Activated CD4-positive, alpha-beta T cell treated with anti-CD3 and anti-CD28 coated beads for 36 hours (primary cell): Measurements from ENCODE around the gene CDCP1. TPM values are rescaled to one million over a fixed set of nuclear protein-coding genes. Genes with fewer than 3 reads are reported as not detected.

Source experiments
- ATAC-seq: fragments of 200-7000 bp; cut with Tn5 transposase; one replicate; pipeline ENCODE4 v1.10.0; 2021; ENCODE audit warnings: mild to moderate bottlenecking, moderate library complexity
- CTCF ChIA-PET: fragments of 350-600 bp; sonication (Branson Sonifier 250); formaldehyde crosslinking; loops from one replicate; lab custom pipeline; 2021; ENCODE audit warnings: antibody characterized with exemption; lab: Charles Lee
- POLR2A ChIA-PET: fragments of 350-600 bp; sonication (Branson Sonifier 250); formaldehyde crosslinking; loops from one replicate; lab custom pipeline; 2021; ENCODE audit warnings: antibody characterized with exemption, inconsistent platforms; lab: Charles Lee
- DNase-seq: peaks from one replicate; pipeline ENCODE4 v3.0.0-alpha.2; 2020
- H3K27ac Mint-ChIP-seq: one replicate; pipeline ENCODE4 v1.8.0; 2021; ENCODE audit warnings: mixed read lengths
- H3K27me3 Mint-ChIP-seq: one replicate; pipeline ENCODE4 v1.8.0; 2021; ENCODE audit warnings: mixed read lengths
- H3K36me3 Mint-ChIP-seq: one replicate; pipeline ENCODE4 v1.8.0; 2021; ENCODE audit warnings: low read depth, mixed read lengths
- H3K4me1 Mint-ChIP-seq: one replicate; pipeline ENCODE4 v1.8.0; 2021; ENCODE audit warnings: mixed read lengths
- H3K4me3 Mint-ChIP-seq: one replicate; pipeline ENCODE4 v1.8.0; 2021; ENCODE audit warnings: mild to moderate bottlenecking, moderate library complexity, mixed read lengths
- H3K9me3 Mint-ChIP-seq: one replicate; pipeline ENCODE4 v1.8.0; 2021; ENCODE audit warnings: low read depth, mixed read lengths
- intact Hi-C, 2 experiments: fragments of 100-400 bp; cut with DNase I in 1 of 2; cut with micrococcal nuclease in 1 of 2; formaldehyde crosslinking; loops; one replicate each; pipeline versions ENCODE4 v1.14.2 to v1.15.1; 2022 to 2024; cut with DNase I, micrococcal nuclease
- total RNA-seq, 2 experiments: library from RNA; stranded (reverse); gene quantifications; one replicate each; pipeline ENCODE4 v1.2.3, GENCODE V29; 2021

The CDCP1 gene
- total RNA-seq, 2 experiments from 2014 or later, result 3.7 to 5.8 TPM

DNA sequence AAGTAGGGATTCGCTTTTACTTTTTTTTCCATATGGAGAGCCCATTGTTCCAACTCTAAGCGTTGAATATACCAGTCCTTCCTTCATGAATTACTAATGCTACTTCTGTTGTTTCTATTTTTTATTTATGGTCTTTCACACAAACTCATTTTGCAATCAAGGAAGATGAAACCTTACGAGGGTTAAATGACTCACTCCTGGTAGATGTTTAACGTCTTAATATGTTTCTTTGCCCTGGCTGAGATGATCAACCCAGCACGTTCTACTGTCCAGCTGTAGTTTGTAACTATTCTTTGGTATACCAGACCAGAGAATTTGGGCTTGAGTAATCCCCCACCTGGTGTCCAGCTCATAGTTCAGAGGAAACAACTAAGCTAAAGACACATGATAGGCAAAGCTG is 23.1 kb downstream of the CDCP1 start:
- Mint-ChIP-seq H3K27me3 (no peaks in the 10 kb centered on the region), H3K4me1 (peaks cover 30% of the 10 kb centered on the region), H3K4me3 (no peak overlapping the region), H3K9me3 (no peaks in the 10 kb centered on the region), H3K36me3 (no peaks in the 10 kb centered on the region), H3K27ac (no peak overlapping the region)
- CTCF ChIA-PET, result interaction anchor here (0.7 kb wide), 1 partner anchor 533 kb away, joined by 3 read pairs; no protein-coding TSS in a partner anchor
- intact Hi-C loops, result no loop called here
- DNase-seq, result no peak
- ATAC-seq, result peak; percentile 32
- POLR2A ChIA-PET, result no interaction called here

DNA sequence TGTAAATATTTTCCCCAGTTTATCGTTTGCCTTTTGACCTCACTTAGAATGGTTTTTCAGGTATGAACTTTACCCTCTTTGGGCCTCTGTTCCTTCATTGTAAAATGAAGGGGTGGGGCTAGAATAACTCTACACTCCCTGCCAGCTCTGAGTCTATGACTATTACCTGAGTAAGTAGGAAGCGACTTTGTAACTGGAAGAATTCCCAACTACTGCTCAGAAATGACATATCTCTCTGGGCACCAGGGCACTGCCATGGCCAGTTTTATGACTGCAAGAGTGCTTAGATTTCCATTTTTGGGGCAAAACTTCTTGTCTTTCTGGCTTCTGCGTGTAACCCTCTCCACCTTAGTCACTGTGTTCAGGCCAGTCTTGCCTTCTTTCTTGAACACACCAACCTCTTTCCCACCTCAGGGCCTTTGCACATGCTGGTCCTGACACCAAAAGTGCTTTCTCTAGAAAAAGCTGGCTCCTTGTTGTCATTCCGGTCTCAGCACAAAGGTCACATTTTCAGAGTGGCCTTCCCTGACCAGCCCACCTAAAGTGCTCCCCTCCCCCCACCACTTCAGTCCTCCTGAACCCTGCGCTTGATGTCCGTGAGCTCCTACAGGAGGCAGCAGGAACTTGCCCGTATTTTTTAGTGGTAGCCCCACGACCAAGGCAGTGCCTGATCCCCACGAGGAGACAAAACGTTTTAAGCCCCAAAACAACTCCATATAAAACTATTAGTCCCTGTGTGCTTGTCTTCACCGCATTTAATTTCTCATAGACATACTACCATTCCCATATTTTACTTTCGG is 25.6 kb downstream of the CDCP1 start:
- ChIA-PET POLR2A (no interaction called here), CTCF (no interaction called here)
- Mint-ChIP-seq H3K9me3 (no peaks in the 10 kb centered on the region), H3K4me3 (no peak overlapping the region), H3K27ac (no peak overlapping the region), H3K36me3 (no peaks in the 10 kb centered on the region), H3K4me1 (peaks cover 35% of the 10 kb centered on the region), H3K27me3 (no peaks in the 10 kb centered on the region)
- intact Hi-C loops, result no loop called here
- ATAC-seq, result no peak
- DNase-seq, result no peak

- Mint-ChIP-seq H3K4me3 (no peak overlapping the region), H3K27me3 (no peaks in the 10 kb centered on the region), H3K4me1 (peaks cover 35% of the 10 kb centered on the region), H3K9me3 (no peaks in the 10 kb centered on the region), H3K27ac (no peak overlapping the region), H3K36me3 (no peaks in the 10 kb centered on the region)
- ATAC-seq, result no peak
- no peak for DNase-seq
- intact Hi-C loops, result loop anchor here in 1 of 2 experiments (2.0 kb wide), 1 partner anchor 47 kb away; no protein-coding TSS in a partner anchor
- ChIA-PET CTCF (no interaction called here), POLR2A (no interaction called here)
These were observed 26.3 kb downstream of the CDCP1 start for GRCh38 chr3:45119824-45120358.

GRCh38 chr3:45119376-45119775 is 26.8 kb downstream of the CDCP1 start:
- intact Hi-C loops, result loop anchor here in 1 of 2 experiments (2.0 kb wide), 1 partner anchor 47 kb away; no protein-coding TSS in a partner anchor
- ATAC-seq (no peak), DNase-seq (no peak)
- H3K27ac Mint-ChIP-seq, result no peak overlapping the region
- no peaks in the 10 kb centered on the region for H3K36me3 Mint-ChIP-seq
- no peaks in the 10 kb centered on the region for H3K27me3 Mint-ChIP-seq
- POLR2A ChIA-PET, result no interaction called here
- CTCF ChIA-PET, result no interaction called here
- H3K4me3 Mint-ChIP-seq, result no peak overlapping the region
- no peaks in the 10 kb centered on the region for H3K9me3 Mint-ChIP-seq
- H3K4me1 Mint-ChIP-seq, result peaks cover 37% of the 10 kb centered on the region

DNA sequence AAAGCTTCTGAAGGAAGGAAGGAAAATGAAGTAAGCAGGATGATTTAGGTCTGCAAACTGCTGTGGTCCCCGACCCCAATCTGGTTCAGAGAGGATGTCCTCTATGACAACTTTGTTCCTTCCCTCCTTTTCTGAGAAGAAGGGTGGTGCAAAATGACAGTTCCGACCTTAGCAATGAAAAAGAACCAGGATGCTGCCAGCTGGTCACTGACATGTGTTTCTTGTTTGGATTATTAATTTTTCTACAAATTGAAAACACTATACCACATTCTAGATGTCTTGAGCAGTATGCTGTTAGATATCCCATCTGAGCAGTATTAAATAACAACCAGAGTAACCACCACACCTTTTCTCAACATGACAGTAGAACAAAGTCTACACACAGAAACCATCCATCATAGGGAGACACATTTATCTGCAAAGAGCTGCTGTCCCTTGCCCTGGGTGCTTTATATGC is 27.5 kb downstream of the CDCP1 start:
- intact Hi-C loops, result loop anchor here in 1 of 2 experiments (2.0 kb wide), 1 partner anchor 48 kb away; no protein-coding TSS in a partner anchor
- H3K9me3 Mint-ChIP-seq, result no peaks in the 10 kb centered on the region
- ChIA-PET CTCF (interaction anchor here (1.0 to 1.3 kb wide), 3 partner anchors 53 to 388 kb away, joined by 3 to 6 read pairs (median 5); no protein-coding TSS in a partner anchor), POLR2A (no interaction called here)
- peak overlapping the region; percentile 27 for H3K27ac Mint-ChIP-seq
- H3K27me3 Mint-ChIP-seq, result no peaks in the 10 kb centered on the region
- H3K4me3 Mint-ChIP-seq, result no peak overlapping the region
- no peak for ATAC-seq
- H3K36me3 Mint-ChIP-seq, result no peaks in the 10 kb centered on the region
- peaks cover 42% of the 10 kb centered on the region for H3K4me1 Mint-ChIP-seq
- no peak for DNase-seq

- ChIA-PET POLR2A (no interaction called here), CTCF (interaction anchor here (1.0 kb wide), 1 partner anchor 67 kb away, joined by 3 read pairs; no protein-coding TSS in a partner anchor)
- ATAC-seq (no peak), DNase-seq (no peak)
- no peak overlapping the region for H3K4me3 Mint-ChIP-seq
- intact Hi-C loops, result no loop called here
- peaks cover 48% of the 10 kb centered on the region for H3K4me1 Mint-ChIP-seq
- peaks cover 7% of the 10 kb centered on the region for H3K36me3 Mint-ChIP-seq
- peaks cover 3% of the 10 kb centered on the region for H3K9me3 Mint-ChIP-seq
- no peaks in the 10 kb centered on the region for H3K27me3 Mint-ChIP-seq
- no peak overlapping the region for H3K27ac Mint-ChIP-seq
These were observed 29.8 kb downstream of the CDCP1 start for GRCh38 chr3:45116350-45116749.

DNA sequence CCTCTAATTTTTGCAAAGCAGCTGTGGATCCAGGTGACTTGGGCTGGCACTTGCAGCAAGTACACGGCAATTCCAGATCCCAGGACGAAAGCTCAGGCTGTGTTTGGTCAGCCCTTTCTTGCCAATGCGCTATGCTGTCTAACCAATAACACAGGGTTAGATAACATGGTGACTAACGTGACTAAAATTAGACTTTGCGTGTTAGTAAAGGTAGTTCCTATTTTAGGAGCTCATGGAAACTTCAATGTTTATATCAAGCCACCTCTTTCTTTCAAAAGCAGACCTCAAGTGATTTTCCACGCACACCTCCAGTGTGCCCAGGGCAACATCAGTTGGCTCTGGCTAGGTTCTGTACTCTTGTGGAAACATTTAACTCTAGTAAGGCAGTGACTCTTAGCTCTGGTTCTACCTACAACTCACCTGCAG is 32.5 kb downstream of the CDCP1 start:
- DNase-seq (peak; percentile 25), ATAC-seq (peak; percentile 24)
- Mint-ChIP-seq H3K9me3 (peaks cover 3% of the 10 kb centered on the region), H3K36me3 (peaks cover 19% of the 10 kb centered on the region), H3K27ac (no peak overlapping the region), H3K4me1 (peaks cover 65% of the 10 kb centered on the region), H3K27me3 (no peaks in the 10 kb centered on the region), H3K4me3 (no peak overlapping the region)
- POLR2A ChIA-PET, result no interaction called here
- CTCF ChIA-PET, result interaction anchor here (0.8 to 1.1 kb wide), 3 partner anchors 9 to 122 kb away, joined by 3 to 5 read pairs (median 4); no protein-coding TSS in a partner anchor
- intact Hi-C loops, result no loop called here

GRCh38 chr3:45112939-45113338 is 33.2 kb downstream of the CDCP1 start:
- POLR2A ChIA-PET, result no interaction called here

DNA sequence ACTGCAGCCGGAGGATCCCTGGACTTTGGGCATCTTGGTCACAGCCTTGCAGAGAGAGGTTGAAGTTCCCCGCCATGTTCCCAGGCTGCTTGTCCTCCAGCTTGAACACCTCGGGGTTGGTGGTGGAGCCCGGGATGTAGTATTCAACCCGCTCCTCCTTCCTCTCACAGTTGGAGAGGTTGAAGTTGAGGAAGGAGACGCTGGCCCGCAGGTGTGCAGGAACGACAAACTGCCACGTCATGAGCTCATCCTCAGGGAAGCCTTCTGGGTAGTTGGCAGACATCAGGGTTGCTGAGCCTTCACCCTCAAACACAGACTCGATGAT is 35.7 kb downstream of the CDCP1 start:
- H3K4me1 Mint-ChIP-seq, result peaks cover 76% of the 10 kb centered on the region
- intact Hi-C loops, result no loop called here
- peaks cover 3% of the 10 kb centered on the region for H3K9me3 Mint-ChIP-seq
- POLR2A ChIA-PET, result no interaction called here
- DNase-seq (no peak), ATAC-seq (no peak)
- CTCF ChIA-PET, result interaction anchor here (0.7 to 1.0 kb wide), 2 partner anchors 71 to 143 kb away, joined by 3 read pairs; no protein-coding TSS in a partner anchor
- H3K27me3 Mint-ChIP-seq, result no peaks in the 10 kb centered on the region
- H3K4me3 Mint-ChIP-seq, result peak overlapping the region; percentile 51
- peaks cover 23% of the 10 kb centered on the region for H3K36me3 Mint-ChIP-seq
- H3K27ac Mint-ChIP-seq, result peak overlapping the region; percentile 71

More at GRCh38 chr3:45112939-45113338, 33.2 kb downstream of the CDCP1 start:
- H3K4me3 Mint-ChIP-seq, result no peak overlapping the region
- intact Hi-C loops, result no loop called here
- H3K36me3 Mint-ChIP-seq, result peaks cover 19% of the 10 kb centered on the region
- DNase-seq (no peak), ATAC-seq (no peak)
- CTCF ChIA-PET, result interaction anchor here (1.1 kb wide), 1 partner anchor 8 kb away, joined by 5 read pairs; no protein-coding TSS in a partner anchor
- H3K27me3 Mint-ChIP-seq, result no peaks in the 10 kb centered on the region
- peaks cover 3% of the 10 kb centered on the region for H3K9me3 Mint-ChIP-seq
- H3K4me1 Mint-ChIP-seq, result peaks cover 63% of the 10 kb centered on the region
- H3K27ac Mint-ChIP-seq, result no peak overlapping the region

DNA sequence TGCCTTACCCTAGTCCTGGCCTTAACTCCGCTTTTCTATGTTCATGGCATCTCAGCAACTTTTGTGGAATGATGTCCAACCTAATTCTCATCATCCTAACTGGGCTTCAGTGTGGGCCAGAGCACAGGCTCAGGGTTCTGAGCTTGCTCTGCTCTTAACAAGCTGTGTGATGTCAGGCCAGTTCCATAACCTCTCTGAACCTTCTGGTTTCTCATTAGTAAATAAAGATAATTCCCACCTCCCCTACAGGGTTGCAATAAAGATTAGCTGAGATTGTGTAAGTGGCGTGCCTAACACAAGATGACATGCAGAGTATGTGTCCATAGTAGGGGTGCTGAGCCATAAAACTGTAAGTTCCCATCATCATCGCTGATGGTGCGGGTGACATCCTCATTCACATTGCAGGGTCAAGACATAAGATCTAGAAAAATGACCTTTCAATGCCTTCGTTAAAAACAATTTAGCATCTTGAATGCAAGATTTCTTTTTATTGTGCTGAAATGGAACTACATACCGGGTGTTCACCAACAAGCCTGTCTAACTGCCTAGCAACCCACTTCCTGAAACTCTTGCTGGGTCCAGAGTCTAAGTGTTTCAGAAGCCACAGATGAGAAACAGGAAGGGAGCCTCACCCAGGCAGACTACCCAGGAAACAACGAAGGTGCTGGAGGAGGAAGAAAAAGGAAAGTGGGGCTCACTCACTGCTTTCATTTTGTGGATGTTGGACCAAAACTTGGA is 36.2 kb downstream of the CDCP1 start:
- peaks cover 23% of the 10 kb centered on the region for H3K36me3 Mint-ChIP-seq
- ChIA-PET CTCF (interaction anchor here (0.7 to 1.0 kb wide), 2 partner anchors 72 to 144 kb away, joined by 3 read pairs; no protein-coding TSS in a partner anchor), POLR2A (no interaction called here)
- H3K4me1 Mint-ChIP-seq, result peaks cover 81% of the 10 kb centered on the region
- peak overlapping the region; percentile 71 for H3K27ac Mint-ChIP-seq
- H3K9me3 Mint-ChIP-seq, result peaks cover 3% of the 10 kb centered on the region
- ATAC-seq, result peak; percentile 65
- intact Hi-C loops, result loop anchor here (5.0 kb wide), 2 partner anchors 68 to 557 kb away; no protein-coding TSS in a partner anchor
- peak; percentile 41 for DNase-seq
- peak overlapping the region; percentile 51 for H3K4me3 Mint-ChIP-seq
- H3K27me3 Mint-ChIP-seq, result no peaks in the 10 kb centered on the region

DNA sequence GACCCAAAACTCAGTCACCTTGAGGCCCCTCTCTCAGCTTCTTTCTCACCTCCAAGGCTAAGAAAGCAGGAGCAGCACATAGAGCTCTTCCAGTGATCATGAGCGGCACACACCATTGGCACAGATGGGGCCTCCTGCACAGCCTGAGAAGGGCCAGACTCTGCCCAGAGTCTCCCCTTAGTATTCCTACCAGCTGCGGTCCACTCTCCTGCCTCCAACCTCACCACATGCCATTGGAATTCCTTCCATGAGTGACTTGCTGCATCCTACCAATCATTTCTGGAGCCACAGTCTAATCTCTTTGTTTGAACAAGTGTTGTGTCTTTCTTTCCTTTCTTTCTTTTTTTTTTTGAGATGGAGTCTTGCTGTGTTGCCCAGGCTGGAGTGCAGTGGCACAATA is 39.3 kb downstream of the CDCP1 start:
- Mint-ChIP-seq H3K27ac (no peak overlapping the region), H3K9me3 (peaks cover 4% of the 10 kb centered on the region)
- ATAC-seq, result no peak

More for the DNA sequence above, 39.3 kb downstream of the CDCP1 start:
- ChIA-PET CTCF (interaction anchor here (0.7 kb wide), 1 partner anchor 49 kb away, joined by 3 read pairs; no protein-coding TSS in a partner anchor), POLR2A (interaction anchor here (0.6 kb wide), 1 partner anchor 20 kb away, joined by 4 read pairs; no protein-coding TSS in a partner anchor)
- H3K4me1 Mint-ChIP-seq, result peaks cover 80% of the 10 kb centered on the region
- intact Hi-C loops, result loop anchor here (5.0 kb wide), 2 partner anchors 65 to 560 kb away; no protein-coding TSS in a partner anchor
- DNase-seq, result no peak
- peaks cover 23% of the 10 kb centered on the region for H3K36me3 Mint-ChIP-seq
- H3K27me3 Mint-ChIP-seq, result peaks cover 4% of the 10 kb centered on the region
- no peak overlapping the region for H3K4me3 Mint-ChIP-seq
